ENCODE measurements around the gene LHFPL6. TPM values are rescaled to one million over a fixed set of nuclear protein-coding genes. Genes with fewer than 3 reads are reported as not detected.

The LHFPL6 gene
- total RNA-seq, 3 donors from 2014 or later, result 54.2 to 99.6 (median 91.7) TPM

DNA sequence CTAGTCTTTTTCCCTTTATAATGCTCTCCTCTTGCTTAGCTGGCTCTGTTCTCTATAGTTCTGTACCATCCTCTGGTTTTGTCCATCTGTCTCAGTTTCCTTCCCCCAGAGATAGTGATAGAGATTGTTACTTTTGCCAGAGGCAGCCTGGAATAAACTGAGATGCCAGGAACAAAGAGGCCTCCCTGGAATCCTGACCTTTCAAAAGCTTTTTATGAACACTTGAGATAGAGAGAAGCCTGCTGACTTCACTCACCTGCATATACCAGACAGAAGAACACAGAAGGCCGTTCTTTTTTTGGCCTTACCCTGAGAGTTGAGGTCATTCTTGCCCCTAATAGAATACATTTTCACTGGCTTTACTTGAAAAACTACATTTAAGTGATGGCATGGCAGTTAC lies 150.2 kb downstream of the LHFPL6 start:
- TF ChIP-seq, protein P1, sequence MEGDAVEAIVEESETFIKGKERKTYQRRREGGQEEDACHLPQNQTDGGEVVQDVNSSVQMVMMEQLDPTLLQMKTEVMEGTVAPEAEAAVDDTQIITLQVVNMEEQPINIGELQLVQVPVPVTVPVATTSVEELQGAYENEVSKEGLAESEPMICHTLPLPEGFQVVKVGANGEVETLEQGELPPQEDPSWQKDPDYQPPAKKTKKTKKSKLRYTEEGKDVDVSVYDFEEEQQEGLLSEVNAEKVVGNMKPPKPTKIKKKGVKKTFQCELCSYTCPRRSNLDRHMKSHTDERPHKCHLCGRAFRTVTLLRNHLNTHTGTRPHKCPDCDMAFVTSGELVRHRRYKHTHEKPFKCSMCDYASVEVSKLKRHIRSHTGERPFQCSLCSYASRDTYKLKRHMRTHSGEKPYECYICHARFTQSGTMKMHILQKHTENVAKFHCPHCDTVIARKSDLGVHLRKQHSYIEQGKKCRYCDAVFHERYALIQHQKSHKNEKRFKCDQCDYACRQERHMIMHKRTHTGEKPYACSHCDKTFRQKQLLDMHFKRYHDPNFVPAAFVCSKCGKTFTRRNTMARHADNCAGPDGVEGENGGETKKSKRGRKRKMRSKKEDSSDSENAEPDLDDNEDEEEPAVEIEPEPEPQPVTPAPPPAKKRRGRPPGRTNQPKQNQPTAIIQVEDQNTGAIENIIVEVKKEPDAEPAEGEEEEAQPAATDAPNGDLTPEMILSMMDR (IDR thresholded peaks at IDR 0.05), result no peak
- TF ChIP-seq POLR2A (IDR thresholded peaks at IDR 0.05) (no peak), POLR2AphosphoS5 (IDR thresholded peaks at IDR 0.05) (no peak)
- Histone ChIP-seq H3K27me3 (no peaks in the 10 kb centered on the region), H3K4me3 (no peak overlapping the region), H3K4me1 (peaks cover 0 to 3% of the 10 kb centered on the region in 2 donors), H3K36me3 (no peaks in the 10 kb centered on the region), H3K9me3 (no peaks in the 10 kb centered on the region), H3K27ac (peak overlapping the region in 1 of 2 donors; percentile 44)
- intact Hi-C loops (cut with DNase I; ENCODE audit: low total_unique reads), result no loop called here
- DNase-seq (ENCODE audit: low spot score in 2 of 2), result no peak

DNA sequence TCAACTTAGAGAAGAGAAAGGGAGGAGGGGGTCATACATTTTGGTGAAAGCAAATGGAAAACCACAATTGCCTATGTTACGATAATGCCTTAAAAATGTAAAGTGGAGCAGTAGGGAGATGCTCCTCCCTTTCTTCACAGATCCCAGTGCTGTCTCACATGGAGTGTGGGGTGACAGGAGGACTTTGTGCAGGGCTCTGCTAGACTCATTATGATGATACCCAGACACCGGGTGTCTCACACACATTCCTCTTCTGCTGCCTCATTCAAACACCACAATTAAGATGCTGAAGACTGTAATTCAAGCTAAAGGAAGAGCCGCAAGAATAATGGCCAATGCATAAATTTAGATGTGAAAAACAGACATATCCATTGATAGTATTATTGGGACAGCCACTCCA lies 150.6 kb downstream of the LHFPL6 start:
- H3K27ac ChIP-seq, result peak overlapping the region in 1 of 2 donors; percentile 44
- no peak for DNase-seq (ENCODE audit: low spot score in 2 of 2)
- intact Hi-C loops (cut with DNase I; ENCODE audit: low total_unique reads), result no loop called here
- no peaks in the 10 kb centered on the region for H3K9me3 ChIP-seq
- H3K4me1 ChIP-seq, result peaks cover 0 to 3% of the 10 kb centered on the region in 2 donors
- no peaks in the 10 kb centered on the region for H3K36me3 ChIP-seq
- TF ChIP-seq, protein P1 (IDR thresholded peaks at IDR 0.05), result no peak
- peak in 1 of 3 donors; percentile 5 for TF ChIP-seq POLR2AphosphoS5 (IDR thresholded peaks at IDR 0.05)
- no peak overlapping the region for H3K4me3 ChIP-seq
- H3K27me3 ChIP-seq, result no peaks in the 10 kb centered on the region

DNA sequence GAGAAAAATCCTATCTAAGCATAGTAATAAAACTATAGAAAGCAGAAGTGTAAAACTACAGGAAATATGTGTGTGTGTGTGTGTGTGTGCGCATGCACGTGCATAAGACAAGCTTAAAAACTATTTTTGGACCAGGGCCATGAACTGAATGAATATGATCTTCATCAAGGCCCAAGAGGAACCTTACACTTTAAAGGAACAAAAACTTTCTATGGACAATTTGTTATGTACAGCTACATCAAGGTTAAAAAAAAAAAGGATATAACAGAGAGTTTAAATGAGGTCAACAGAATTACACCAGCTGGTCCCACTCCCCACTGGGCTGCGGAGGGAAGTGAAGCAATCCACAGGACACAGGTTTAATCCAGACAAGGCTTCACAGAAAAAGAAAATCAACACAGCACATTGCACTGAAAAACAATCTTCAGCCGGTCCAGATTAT lies 151.1 kb downstream of the LHFPL6 start:
- TF ChIP-seq, protein P1 (IDR thresholded peaks at IDR 0.05), result no peak
- TF ChIP-seq POLR2A (IDR thresholded peaks at IDR 0.05) (no peak), POLR2AphosphoS5 (IDR thresholded peaks at IDR 0.05) (no peak)
- Histone ChIP-seq H3K9me3 (no peaks in the 10 kb centered on the region), H3K4me1 (peaks cover 0 to 3% of the 10 kb centered on the region in 2 donors), H3K36me3 (no peaks in the 10 kb centered on the region), H3K4me3 (no peak overlapping the region), H3K27ac (peak overlapping the region; percentile 0 to 44), H3K27me3 (no peaks in the 10 kb centered on the region)
- no peak for DNase-seq (ENCODE audit: low spot score in 2 of 2)
- intact Hi-C loops (cut with DNase I; ENCODE audit: low total_unique reads), result no loop called here

DNA sequence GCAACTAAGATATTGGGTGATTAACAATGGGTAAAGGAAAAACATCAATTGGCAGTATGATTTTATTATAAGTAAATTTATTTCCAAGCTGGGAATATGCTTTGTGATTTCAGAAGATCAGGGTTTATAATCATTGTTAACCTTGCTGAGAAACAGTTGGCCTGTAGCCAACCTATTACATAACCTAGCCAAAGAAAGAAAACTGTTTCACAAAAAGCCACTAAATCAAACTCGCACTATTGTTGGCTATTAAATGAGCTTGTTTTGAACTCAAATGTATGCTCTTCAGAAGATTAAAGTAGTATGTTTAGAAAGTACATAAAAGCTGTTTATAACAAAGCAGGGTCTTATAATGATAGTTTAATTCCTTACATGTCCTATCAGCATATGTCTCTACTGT lies 151.7 kb downstream of the LHFPL6 start:
- H3K27ac ChIP-seq, result peak overlapping the region in 1 of 2 donors; percentile 0
- intact Hi-C loops (cut with DNase I; ENCODE audit: low total_unique reads), result no loop called here
- no peak for TF ChIP-seq POLR2AphosphoS5 (IDR thresholded peaks at IDR 0.05)
- TF ChIP-seq, protein P1 (IDR thresholded peaks at IDR 0.05), result no peak
- no peak for TF ChIP-seq POLR2A (IDR thresholded peaks at IDR 0.05)
- H3K27me3 ChIP-seq, result no peaks in the 10 kb centered on the region
- DNase-seq (ENCODE audit: low spot score in 2 of 2), result no peak
- no peaks in the 10 kb centered on the region for H3K9me3 ChIP-seq
- no peaks in the 10 kb centered on the region for H3K36me3 ChIP-seq
- peaks cover 0 to 3% of the 10 kb centered on the region in 2 donors for H3K4me1 ChIP-seq
- no peak overlapping the region for H3K4me3 ChIP-seq

DNA sequence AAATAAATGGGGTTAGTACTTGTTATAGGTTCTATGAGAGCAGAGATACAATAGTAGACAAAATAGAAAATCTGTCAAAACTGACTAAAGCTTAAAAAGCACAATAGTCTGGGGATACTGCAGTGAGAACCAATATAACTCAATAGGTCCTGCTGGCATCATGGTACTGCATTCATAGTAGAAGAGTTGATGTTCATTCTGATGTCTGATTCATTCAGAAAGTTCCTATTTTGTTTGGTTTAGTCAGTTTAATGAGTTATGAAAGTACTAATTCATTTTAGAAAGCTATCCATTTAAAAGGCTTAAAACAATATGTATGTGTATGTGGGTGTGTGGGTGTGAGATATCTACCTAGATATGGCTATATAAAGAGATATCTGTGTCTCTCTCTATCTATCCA lies 152.8 kb downstream of the LHFPL6 start:
- TF ChIP-seq POLR2AphosphoS5 (IDR thresholded peaks at IDR 0.05), result no peak
- H3K27me3 ChIP-seq, result no peaks in the 10 kb centered on the region
- peaks cover 0 to 3% of the 10 kb centered on the region in 2 donors for H3K4me1 ChIP-seq
- no peak for DNase-seq (ENCODE audit: low spot score in 2 of 2)
- H3K27ac ChIP-seq, result no peak overlapping the region
- H3K9me3 ChIP-seq, result no peaks in the 10 kb centered on the region
- H3K4me3 ChIP-seq, result no peak overlapping the region
- H3K36me3 ChIP-seq, result no peaks in the 10 kb centered on the region
- intact Hi-C loops (cut with DNase I; ENCODE audit: low total_unique reads), result no loop called here

DNA sequence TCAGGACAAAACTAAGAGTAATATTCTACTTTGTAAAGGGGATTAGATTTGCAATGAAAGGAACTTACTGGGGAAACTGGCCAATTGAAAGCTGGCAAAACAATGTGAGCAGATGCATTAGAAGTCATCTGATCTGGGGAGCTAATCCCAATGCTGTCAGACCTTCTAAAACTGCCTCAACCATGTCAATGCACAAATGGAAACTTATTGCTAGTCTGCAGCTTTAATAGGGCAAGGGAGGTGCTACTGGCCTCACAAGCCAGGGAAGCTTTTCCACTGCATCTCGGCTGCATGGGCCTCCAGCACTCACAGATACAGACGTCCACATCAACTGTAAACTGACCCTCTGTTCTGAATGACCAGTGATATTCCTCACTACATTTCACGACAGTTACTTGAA lies 154.2 kb downstream of the LHFPL6 start:
- no peaks in the 10 kb centered on the region for H3K27me3 ChIP-seq
- H3K9me3 ChIP-seq, result no peaks in the 10 kb centered on the region
- no peak for DNase-seq (ENCODE audit: low spot score in 2 of 2)
- TF ChIP-seq, protein P1 (IDR thresholded peaks at IDR 0.05), result no peak
- TF ChIP-seq POLR2AphosphoS5 (IDR thresholded peaks at IDR 0.05) (no peak), POLR2A (IDR thresholded peaks at IDR 0.05) (no peak)
- no peak overlapping the region for H3K27ac ChIP-seq
- H3K4me1 ChIP-seq, result peaks cover 0 to 3% of the 10 kb centered on the region in 2 donors
- no peaks in the 10 kb centered on the region for H3K36me3 ChIP-seq
- no peak overlapping the region for H3K4me3 ChIP-seq
- intact Hi-C loops (cut with DNase I; ENCODE audit: low total_unique reads), result no loop called here
